ENCODE data around the gene CACNA1A. TPM values are rescaled to one million over a fixed set of nuclear protein-coding genes. Genes with fewer than 3 reads are reported as not detected.
"Not testable (repeated sequence)": the region's sequence is repeated elsewhere in the genome, so short reads cannot be mapped to it uniquely, and the experiment has no call there.

The CACNA1A gene
- total and polyA plus RNA-seq, 11 donors, result 0.17 to 1.2 (median 0.67) TPM

DNA sequence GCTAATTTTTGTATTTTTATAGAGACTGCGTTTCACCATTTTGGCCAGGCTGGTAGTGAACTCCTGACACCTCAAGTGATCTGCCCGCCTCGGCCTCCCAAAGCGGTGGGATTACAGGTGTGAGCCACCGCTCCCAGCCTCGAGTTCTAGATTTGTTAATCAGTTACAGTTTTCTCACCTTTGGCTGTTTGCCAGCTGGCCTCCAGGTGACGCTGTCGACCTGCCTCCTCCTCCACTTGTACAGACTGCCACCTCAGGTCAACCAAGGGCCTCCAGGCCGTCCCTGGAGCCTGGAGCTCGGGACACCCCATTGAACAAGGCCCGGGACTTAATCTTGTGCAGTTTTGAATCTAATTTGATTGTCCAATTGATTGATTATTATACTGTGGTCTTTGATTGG lies 310.6 kb downstream of the CACNA1A start:
- peaks cover 0 to 18% (median 0%) of the 10 kb centered on the region in 12 donors for H3K4me1 ChIP-seq
- no peak for ATAC-seq
- intact Hi-C loops (cut with DNase I), result loop anchor here in 9 of 10 donors (2.0 to 5.0 kb wide), 3 partner anchors 62 to 67 kb away; no protein-coding TSS in a partner anchor
- WGBS, 4 donors, result 71 to 79% (median 74%) methylated on average over 11 of the region's 11 CpGs
- H3K27ac ChIP-seq, result no peak overlapping the region
- no peaks in the 10 kb centered on the region for H3K27me3 ChIP-seq
- H3K4me3 ChIP-seq, result no peak overlapping the region
- H3K36me3 ChIP-seq, result no peaks in the 10 kb centered on the region
- no peaks in the 10 kb centered on the region for H3K9me3 ChIP-seq
- TF ChIP-seq, protein P1, sequence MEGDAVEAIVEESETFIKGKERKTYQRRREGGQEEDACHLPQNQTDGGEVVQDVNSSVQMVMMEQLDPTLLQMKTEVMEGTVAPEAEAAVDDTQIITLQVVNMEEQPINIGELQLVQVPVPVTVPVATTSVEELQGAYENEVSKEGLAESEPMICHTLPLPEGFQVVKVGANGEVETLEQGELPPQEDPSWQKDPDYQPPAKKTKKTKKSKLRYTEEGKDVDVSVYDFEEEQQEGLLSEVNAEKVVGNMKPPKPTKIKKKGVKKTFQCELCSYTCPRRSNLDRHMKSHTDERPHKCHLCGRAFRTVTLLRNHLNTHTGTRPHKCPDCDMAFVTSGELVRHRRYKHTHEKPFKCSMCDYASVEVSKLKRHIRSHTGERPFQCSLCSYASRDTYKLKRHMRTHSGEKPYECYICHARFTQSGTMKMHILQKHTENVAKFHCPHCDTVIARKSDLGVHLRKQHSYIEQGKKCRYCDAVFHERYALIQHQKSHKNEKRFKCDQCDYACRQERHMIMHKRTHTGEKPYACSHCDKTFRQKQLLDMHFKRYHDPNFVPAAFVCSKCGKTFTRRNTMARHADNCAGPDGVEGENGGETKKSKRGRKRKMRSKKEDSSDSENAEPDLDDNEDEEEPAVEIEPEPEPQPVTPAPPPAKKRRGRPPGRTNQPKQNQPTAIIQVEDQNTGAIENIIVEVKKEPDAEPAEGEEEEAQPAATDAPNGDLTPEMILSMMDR (IDR thresholded peaks at IDR 0.05), result peak in 1 of 12 donors; percentile 25
- TF ChIP-seq POLR2A (IDR thresholded peaks at IDR 0.05), result no peak
- no peak for DNase-seq

- peaks cover 0 to 18% (median 0%) of the 10 kb centered on the region in 12 donors for H3K4me1 ChIP-seq
- no peak overlapping the region for H3K27ac ChIP-seq
- no peaks in the 10 kb centered on the region for H3K9me3 ChIP-seq
- intact Hi-C loops (cut with DNase I), result no loop called here
- WGBS, 4 donors, result 79 to 85% (median 81%) methylated on average over 19 of the region's 19 CpGs
- no peak for DNase-seq
- no peak overlapping the region for H3K4me3 ChIP-seq
- ATAC-seq, result peak in 1 of 4 donors; percentile 12
- no peaks in the 10 kb centered on the region for H3K27me3 ChIP-seq
- no peaks in the 10 kb centered on the region for H3K36me3 ChIP-seq
- no peak for TF ChIP-seq POLR2A (IDR thresholded peaks at IDR 0.05)
- TF ChIP-seq, protein P1 (IDR thresholded peaks at IDR 0.05), result no peak
Observed at GRCh38 chr19:13190781-13191540, 315.3 kb downstream of the CACNA1A start.

DNA sequence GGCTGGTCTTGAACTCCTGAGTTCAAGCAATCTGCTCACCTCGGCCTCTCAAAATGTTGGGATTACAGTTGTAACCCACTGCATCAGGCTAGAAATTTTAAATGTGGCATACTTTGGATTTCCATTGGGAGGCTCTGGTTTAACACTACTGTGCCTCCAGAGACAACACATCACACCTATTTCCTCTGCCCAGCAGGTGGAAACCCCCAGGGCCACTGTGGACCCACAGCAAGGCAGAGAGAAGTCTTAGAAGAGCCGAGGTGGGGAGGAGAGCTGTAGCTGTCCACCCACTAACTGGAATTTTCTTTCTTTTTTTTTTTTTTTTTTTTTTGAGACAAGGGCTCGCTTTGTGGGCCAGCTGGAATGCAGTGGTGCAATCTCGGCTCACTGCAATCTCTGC lies 316.7 kb downstream of the CACNA1A start:
- Histone ChIP-seq H3K9me3 (no peaks in the 10 kb centered on the region), H3K27me3 (no peaks in the 10 kb centered on the region), H3K4me3 (no peak overlapping the region), H3K4me1 (peaks cover 0 to 14% (median 0%) of the 10 kb centered on the region in 12 donors), H3K36me3 (no peaks in the 10 kb centered on the region), H3K27ac (no peak overlapping the region)
- intact Hi-C loops (cut with DNase I), result no loop called here
- DNase-seq, result no peak
- ATAC-seq, result no peak
- TF ChIP-seq, protein P1 (IDR thresholded peaks at IDR 0.05), result no peak
- TF ChIP-seq POLR2A (IDR thresholded peaks at IDR 0.05), result no peak
- WGBS, 4 donors, result 88 to 89% (median 88%) methylated on average over 4 of the region's 4 CpGs

GRCh38 chr19:13187419-13187818 lies 318.9 kb downstream of the CACNA1A start:
- ATAC-seq (no peak), DNase-seq (no peak)
- no peak overlapping the region for H3K4me3 ChIP-seq
- no peak overlapping the region for H3K27ac ChIP-seq
- H3K27me3 ChIP-seq, result no peaks in the 10 kb centered on the region
- 93 to 98% (median 95%) methylated on average over 4 of the region's 4 CpGs for WGBS, 4 donors
- intact Hi-C loops (cut with DNase I), result no loop called here
- H3K9me3 ChIP-seq, result no peaks in the 10 kb centered on the region
- no peaks in the 10 kb centered on the region for H3K36me3 ChIP-seq
- peaks cover 0 to 2% (median 0%) of the 10 kb centered on the region in 12 donors for H3K4me1 ChIP-seq
- no peak for TF ChIP-seq POLR2A (IDR thresholded peaks at IDR 0.05)
- TF ChIP-seq, protein P1 (IDR thresholded peaks at IDR 0.05), result no peak

DNA sequence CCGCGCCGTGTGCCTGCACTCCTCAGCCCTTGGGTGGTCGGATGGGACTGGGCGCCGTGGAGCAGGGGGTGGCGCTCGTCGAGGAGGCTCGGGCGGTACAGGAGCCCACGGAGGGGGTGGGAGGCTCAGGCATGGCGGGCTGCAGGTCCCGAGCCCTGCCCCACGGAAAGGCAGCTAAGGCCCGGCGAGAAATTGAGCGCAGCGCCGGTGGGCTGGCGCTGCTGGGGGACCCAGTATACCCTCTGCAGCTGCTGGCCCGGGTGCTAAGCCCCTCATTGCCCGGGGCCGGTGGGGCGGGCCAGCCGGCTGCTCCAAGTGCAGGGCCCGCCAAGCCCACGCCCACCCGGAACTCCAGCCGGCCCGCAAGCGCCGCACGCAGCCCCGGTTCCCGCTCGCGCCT lies 319.6 kb downstream of the CACNA1A start:
- DNase-seq, result not testable (repeated sequence)
- 90 to 95% (median 93%) methylated on average over 13 to 38 of the region's 38 CpGs for WGBS, 4 donors

GRCh38 chr19:13185763-13186657 lies 320.3 kb downstream of the CACNA1A start:
- H3K36me3 ChIP-seq; H3K4me3 ChIP-seq; H3K9me3 ChIP-seq; ATAC-seq; intact Hi-C loops (cut with DNase I); DNase-seq; H3K27me3 ChIP-seq; H3K27ac ChIP-seq: not testable (repeated sequence)
- H3K4me1 ChIP-seq, result peaks cover 0 to 14% (median 12%) of the 10 kb centered on the region in 12 donors
- WGBS, 4 donors, result 84 to 90% (median 88%) methylated on average over 22 of the region's 22 CpGs

More for the DNA sequence above, 319.6 kb downstream of the CACNA1A start:
- H3K27ac ChIP-seq; intact Hi-C loops (cut with DNase I); H3K9me3 ChIP-seq; H3K27me3 ChIP-seq; H3K36me3 ChIP-seq; H3K4me1 ChIP-seq; H3K4me3 ChIP-seq; ATAC-seq: not testable (repeated sequence)

Data from heart left ventricle (tissue), 16 donors.